Central memory CD4-positive, alpha-beta T cell (primary cell): ENCODE data around the gene QPRT.
"Not testable (repeated sequence)": the region's sequence is repeated elsewhere in the genome, so short reads cannot be mapped to it uniquely, and the experiment has no call there.

ENCODE experiments used
- DNase-seq: peaks from one replicate; pipeline ENCODE4 v3.0.0; 2022

Gene QPRT

DNA sequence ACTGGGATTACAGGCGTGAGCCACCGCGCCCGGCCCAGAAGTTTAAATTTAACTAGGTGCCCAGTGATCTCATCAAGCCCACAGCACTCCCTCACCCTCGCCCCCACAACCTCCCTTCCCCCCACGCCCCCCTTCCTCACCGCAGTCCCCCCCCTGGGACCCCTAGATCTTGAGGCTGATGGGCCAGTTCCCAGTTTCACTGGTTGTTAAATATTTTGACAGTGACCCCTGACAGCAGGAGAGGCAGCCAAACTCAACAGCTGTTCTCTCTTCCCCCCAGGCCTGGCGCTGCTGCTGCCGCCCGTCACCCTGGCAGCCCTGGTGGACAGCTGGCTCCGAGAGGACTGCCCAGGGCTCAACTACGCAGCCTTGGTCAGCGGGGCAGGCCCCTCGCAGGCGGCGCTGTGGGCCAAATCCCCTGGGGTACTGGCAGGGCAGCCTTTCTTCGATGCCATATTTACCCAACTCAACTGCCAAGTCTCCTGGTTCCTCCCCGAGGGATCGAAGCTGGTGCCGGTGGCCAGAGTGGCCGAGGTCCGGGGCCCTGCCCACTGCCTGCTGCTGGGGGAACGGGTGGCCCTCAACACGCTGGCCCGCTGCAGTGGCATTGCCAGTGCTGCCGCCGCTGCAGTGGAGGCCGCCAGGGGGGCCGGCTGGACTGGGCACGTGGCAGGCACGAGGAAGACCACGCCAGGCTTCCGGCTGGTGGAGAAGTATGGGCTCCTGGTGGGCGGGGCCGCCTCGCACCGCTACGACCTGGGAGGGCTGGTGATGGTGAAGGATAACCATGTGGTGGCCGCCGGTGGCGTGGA is 15.6 kb downstream of the QPRT start:
- no peak for DNase-seq

DNA sequence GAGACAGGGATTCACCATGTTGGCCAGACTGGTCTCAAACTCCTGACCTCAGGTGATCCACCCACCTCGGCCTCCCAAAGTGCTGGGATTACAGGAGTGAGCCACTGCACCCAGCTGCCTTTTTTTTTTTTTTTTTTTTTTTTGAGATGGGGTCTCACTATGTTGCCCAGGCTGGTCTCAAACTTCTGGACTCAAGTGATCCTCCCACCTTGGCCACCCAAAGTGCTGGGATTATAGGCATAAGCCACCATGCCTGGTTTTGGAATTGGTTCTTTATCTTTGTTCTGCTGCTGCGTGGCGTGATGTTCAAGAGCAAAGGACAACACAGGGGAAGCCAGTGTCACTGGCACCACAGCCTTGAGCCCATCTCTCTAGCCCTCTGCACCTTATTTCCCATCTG is 16.7 kb downstream of the QPRT start:
- DNase-seq = not testable (repeated sequence)

DNA sequence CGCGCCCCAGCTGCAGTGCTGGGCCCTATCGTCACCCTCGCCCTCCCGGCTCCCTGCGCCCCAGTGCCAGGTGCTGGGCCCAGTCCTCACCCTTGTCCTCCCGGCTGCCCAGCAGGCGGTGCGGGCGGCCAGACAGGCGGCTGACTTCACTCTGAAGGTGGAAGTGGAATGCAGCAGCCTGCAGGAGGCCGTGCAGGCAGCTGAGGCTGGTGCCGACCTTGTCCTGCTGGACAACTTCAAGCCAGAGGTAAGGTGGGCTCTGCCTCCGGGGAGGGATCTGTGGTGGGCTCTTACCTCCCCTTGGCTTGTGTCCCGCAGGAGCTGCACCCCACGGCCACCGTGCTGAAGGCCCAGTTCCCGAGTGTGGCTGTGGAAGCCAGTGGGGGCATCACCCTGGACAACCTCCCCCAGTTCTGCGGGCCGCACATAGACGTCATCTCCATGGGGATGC is 17.9 kb downstream of the QPRT start:
- no peak for DNase-seq

- no peak for DNase-seq
These were observed 18.4 kb downstream of the QPRT start for GRCh38 chr16:29697391-29697790.

GRCh38 chr16:29698042-29698441 is 19.1 kb downstream of the QPRT start:
- no peak for DNase-seq

GRCh38 chr16:29698484-29699323 is 19.7 kb downstream of the QPRT start:
- no peak for DNase-seq

- no peak for DNase-seq
These were observed 20.6 kb downstream of the QPRT start for GRCh38 chr16:29699324-29700219.

DNA sequence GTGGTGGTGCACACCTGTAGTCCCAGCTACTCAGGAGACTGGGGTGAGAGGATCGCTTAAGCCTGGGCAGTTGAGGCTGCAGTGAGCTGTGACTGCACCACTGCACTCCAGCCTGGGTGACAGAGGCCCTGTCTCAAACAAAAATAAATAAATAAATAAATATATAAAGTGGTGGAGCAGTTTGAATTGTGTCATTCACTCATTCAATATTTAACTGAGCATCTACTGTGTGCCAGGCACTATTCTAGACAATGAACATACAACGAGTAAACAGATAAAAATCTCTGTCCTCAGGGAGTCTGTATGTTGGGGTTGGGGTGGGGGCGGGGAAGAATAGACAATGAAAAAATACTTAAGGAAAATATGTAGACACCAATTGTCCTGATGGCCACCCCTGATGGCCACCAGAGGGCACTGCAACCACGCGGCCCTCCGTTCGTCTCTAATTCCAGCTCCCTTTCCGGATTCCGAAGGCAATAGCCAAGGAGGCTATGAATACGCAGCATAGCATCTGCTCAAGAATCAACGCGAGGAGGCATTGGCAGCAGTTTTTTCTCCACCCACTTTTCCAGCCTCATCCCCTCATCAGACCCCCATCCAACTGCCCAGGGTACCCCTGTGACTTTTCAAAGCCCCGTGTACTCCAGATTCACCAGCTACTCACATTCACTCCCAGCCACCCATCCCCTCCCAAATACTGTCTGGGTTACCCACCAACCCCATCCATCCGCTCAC is 21.4 kb downstream of the QPRT start:
- DNase-seq = peak; percentile 77

GRCh38 chr16:29701214-29701555 is 22.2 kb downstream of the QPRT start:
- no peak for DNase-seq

DNA sequence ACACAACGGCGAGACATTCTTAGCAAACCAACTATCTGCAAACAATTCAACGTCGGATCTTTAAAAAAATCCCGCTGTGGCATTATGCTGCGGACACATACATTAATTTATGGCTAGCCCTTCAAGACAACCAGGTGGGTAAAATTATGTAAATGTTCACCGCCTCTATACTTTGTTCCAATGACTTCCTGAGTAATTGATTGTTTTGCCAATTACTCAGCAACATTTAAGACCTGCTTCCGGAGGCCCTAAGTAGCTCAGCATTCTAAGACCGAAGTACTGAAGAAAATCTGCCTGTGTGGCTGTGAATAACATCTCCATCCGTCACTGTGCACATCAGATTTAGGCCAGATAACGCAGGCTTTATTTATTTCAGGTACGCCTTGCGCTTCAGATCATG is 23.3 kb downstream of the QPRT start:
- DNase-seq = peak; percentile 82

DNA sequence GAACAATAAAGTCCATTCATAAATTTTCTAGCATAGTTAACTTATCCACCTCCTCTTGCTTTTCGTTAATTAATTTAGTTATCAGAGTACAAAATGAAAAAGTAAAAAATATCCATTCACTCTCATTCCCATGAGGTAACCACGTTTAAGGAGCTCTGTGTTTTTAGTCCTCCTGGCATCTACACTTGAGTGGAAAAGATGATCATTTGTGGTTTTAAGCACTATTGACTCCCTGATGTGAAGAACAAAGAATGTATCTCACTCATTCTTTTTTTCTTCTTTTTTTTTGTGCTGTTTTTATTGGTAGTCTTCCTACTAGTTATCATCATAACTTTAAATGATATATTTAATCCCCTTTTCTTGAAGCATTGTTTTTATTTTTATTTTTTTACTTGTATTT is 26.1 kb downstream of the QPRT start:
- no peak for DNase-seq

GRCh38 chr16:29707160-29707559 is 28.2 kb downstream of the QPRT start:
- not testable (repeated sequence) for DNase-seq

- no peak for DNase-seq
These were observed 30.1 kb downstream of the QPRT start for GRCh38 chr16:29708917-29709600.

- DNase-seq = not testable (repeated sequence)
These were observed 30.7 kb downstream of the QPRT start for GRCh38 chr16:29709657-29710056.

DNA sequence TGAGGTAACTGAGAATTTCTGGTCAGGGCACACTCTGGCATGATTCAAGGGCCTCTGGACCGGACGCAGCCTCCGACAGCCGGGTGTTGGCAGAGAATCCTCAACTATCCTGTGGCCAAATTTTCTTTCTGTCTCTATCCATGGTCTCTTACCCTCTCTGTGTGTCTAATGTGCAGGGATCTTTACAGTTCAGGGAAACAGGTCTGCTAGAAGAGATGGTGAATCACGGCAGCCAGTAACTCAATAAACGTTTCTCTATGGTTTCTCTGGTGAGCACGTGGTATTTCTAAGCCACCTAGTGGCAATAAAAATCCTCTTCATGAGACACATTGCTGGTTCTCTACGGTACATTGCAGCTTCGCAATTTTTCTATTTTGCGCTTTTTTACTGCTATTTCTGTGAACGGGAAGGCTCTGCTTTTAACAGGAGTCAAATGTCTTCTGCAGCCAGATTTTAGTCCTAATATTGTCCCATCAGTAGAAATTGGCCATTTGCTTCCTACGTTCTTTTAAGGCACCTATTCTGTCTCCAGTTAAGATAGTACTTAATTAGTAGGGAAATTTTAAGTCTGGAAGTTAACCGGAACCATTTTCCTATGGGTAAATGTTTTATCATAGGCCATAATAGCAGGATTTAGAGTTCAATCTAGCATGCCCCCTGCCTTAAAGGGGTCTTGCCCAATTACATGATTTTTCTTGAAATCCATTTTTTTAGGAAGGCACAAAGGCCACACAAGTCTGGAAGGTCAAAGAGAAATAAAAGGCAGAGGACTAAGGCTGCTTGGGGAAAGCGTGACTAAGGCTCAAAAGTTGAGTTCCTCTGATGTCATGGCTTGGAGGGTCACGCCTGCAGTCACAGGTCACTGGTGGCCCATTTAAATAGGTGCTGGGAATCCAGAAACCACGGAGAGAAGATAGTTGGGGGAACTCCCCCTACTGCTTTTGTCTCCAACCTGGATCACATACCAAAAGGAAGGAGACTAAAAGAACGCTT is 31.5 kb downstream of the QPRT start:
- DNase-seq = peak; percentile 66

DNA sequence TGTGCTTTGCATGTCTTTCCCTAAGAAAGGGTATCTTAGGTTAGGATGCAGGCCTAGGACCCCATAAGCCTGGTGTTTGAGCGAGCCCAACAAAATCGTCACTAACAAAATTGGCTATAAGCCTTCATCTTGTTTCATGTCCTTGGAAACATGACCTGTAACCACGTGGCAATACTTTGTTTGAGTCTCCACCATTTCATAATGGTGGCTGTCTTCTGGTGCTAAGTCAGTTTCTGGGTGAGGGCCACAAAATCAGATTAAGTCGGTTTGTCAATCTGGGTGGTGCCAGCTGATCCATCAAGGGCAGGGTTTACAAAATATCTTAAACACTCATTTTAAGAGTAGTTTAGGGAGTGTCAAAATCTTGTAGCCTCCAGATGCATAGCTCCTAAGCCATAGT is 33.8 kb downstream of the QPRT start:
- no peak for DNase-seq

DNA sequence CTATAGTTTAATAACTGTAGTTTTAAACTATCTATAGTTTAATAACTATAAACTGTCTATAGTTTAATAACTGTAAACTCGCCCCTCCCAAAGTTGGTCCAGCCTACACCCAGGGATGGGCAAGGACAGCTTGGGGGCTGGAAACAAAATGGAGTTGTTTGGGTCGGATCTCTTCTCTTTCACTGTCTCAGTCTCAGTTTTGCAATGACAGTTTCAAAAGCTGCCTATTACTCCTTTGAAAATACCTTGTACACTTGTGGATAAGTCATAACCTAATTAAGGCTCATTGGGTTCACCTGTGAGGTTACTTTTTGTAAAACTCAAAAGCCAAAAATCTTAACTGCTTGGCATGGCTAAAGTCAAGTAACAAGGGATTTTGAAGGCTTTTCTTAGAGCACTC is 35.4 kb downstream of the QPRT start:
- no peak for DNase-seq

GRCh38 chr16:29714972-29715371 is 36.0 kb downstream of the QPRT start:
- no peak for DNase-seq

- DNase-seq = no peak
These were observed 38.1 kb downstream of the QPRT start for GRCh38 chr16:29717113-29717512.

DNA sequence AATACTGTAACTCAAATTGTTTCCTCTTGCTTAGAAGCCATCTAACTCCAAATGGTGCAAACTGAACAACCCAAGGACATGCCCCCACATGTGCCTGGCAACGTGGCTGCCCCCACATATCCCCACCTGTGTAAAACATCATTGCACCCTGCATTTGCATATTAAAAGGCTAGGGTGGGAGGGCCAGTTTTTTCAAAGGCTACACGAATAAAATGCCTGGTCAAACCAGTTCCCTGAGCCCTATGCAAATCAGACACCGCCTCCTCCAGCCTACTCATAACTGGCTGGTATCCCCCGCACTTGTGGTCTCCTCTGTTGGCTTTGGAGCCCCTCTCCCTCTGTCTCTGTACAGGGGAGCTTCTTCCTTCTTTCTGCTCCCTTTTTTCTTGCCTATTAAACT is 40.1 kb downstream of the QPRT start:
- no peak for DNase-seq
